ENCODE data around the gene QSOX1.

Gene QSOX1

GRCh38 chr1:180168786-180169639, 14.3 kb downstream of the QSOX1 start:
- no peak for DNase-seq (ENCODE audit: low read depth in 1 of 2, low spot score in 1 of 2)

DNA sequence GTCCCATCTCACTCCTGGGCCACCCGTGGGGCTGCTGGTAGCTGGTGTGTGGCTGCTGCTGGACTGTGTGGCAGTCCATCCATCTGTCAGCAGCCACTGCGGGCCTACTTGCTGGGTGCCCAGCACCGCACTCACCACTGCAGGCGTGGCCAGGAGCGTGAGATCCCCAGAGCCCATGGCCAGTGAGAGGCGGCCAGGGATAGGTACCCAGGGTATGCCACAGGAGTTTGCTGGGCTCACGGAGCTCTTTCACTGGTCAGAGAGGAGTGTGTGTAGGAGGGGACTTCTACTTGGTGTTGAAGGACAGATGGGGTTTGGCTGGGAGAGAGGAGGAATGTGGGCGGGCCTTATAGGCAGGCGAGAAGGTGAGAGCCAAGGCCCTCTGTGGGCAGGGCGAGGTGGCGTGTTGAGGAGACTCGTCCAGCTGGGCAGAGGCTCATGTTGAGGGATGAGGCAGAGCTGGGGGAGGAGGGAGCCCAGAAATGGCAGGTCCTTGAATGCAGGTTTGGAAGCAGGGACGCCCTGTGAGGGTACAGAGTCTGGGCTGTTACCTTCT, 15.0 kb downstream of the QSOX1 start:
- no peak for DNase-seq (ENCODE audit: low read depth in 1 of 2, low spot score in 1 of 2)

DNA sequence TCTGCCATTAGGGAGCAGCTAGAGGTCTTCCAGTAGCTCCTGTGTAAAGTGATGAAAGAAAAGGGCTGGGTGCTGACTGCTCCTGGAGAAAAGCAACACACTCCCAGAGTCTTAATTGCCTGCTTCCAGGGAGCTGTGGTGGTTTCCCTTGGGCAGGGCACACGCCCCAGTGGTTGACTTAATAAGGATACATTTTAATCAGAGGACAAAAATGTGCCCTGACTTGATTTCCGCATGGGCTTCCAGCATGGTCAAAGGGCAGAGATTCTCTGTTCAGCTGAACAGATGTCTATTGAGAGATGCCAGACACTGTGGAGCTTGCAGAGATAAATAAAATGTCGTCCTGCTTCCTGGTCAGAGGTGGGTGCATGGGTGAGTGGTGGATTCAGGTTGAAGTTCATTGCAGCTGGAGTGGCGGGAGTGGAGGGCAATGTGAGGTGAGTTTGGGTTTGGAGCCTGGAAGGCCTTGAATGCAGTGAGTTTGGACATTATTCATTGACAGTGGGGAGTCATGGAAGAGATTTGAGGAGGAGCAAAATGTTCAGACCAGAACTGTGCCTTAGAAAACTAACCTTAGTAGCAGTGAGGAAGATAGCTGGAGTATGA, 16.0 kb downstream of the QSOX1 start:
- DNase-seq (ENCODE audit: low read depth in 1 of 2, low spot score in 1 of 2), result no peak

DNA sequence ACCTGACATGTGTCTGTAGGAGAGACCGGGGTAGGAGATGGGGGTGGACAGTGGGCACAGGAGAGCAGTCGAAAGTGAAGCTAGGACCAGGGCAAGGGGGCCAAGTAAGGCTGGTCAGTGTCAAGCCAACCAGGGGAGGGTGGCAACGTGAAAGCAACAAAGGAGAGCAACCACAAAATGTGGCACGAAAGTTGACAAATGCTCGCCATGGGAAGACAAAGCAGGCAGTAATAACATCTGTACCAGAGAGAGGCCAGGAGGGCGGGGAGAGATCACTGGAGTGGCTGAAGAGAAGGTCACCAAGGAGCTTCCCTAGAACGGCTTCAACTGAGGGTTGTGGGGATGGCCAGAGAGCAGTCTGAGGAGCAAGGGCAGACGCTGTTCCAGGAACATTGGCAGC, 17.0 kb downstream of the QSOX1 start:
- no peak for DNase-seq (ENCODE audit: low read depth in 1 of 2, low spot score in 1 of 2)

- no peak for DNase-seq (ENCODE audit: low read depth in 1 of 2, low spot score in 1 of 2)
These were observed 18.8 kb downstream of the QSOX1 start for GRCh38 chr1:180173451-180173850.

- no peak for DNase-seq (ENCODE audit: low read depth in 1 of 2, low spot score in 1 of 2)
These were observed 19.3 kb downstream of the QSOX1 start for GRCh38 chr1:180173952-180174351.

DNA sequence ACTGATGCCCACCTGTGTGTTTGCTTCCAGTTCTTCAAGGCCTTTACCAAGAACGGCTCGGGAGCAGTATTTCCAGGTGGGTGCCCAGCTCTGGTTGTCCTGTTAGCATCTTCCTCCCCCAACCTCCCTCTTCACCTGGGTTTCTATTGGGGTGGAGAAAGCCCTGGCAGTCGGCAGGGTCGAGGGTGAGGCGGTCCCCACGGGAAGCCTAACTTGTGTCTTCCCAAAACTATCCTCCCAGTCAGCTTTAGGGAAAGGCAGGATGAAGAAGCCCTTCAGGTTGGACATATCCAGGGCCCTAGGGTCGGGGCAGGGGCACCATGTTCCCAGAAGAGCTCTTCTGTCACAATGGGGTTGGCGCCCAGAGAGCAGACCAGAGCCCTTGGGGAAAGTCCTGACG, 20.6 kb downstream of the QSOX1 start:
- no peak for DNase-seq (ENCODE audit: low read depth in 1 of 2, low spot score in 1 of 2)

- no peak for DNase-seq (ENCODE audit: low read depth in 1 of 2, low spot score in 1 of 2)
These were observed 21.1 kb downstream of the QSOX1 start for GRCh38 chr1:180175806-180176205.

- DNase-seq (ENCODE audit: low read depth in 1 of 2, low spot score in 1 of 2), result no peak
These were observed 22.3 kb downstream of the QSOX1 start for GRCh38 chr1:180176965-180177364.

GRCh38 chr1:180177931-180178330, 23.3 kb downstream of the QSOX1 start:
- DNase-seq (ENCODE audit: low read depth in 1 of 2, low spot score in 1 of 2), result no peak

DNA sequence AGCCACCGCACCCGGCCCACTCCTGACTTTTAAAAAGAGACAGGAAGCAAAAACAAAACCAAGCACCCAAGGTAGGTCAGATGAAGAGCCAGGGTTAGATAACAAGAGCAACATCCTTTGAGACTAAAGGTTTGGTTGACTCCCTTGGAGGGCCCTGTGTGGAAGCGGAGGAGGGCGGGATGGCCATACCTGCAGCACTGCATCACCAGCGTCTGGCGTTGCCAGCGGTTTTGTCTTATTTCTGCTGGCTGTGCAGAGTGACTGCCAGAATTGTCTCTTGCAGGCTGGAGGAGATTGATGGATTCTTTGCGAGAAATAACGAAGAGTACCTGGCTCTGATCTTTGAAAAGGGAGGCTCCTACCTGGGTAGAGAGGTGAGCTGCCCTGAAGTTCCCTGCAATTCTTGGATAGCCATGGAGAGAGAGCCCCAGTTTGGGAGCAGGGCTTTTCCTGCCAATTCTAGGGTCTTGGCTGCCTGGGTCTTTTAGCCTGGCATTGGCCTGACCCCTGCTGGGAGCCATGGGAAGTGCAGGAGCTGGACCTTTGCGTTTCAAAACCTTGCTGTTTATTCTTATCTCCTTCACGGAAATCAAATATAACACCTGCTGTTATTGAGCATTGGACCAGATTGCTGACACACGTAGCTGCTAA, 24.0 kb downstream of the QSOX1 start:
- peak; percentile 31 to 58 for DNase-seq (ENCODE audit: low read depth in 1 of 2, low spot score in 1 of 2)

DNA sequence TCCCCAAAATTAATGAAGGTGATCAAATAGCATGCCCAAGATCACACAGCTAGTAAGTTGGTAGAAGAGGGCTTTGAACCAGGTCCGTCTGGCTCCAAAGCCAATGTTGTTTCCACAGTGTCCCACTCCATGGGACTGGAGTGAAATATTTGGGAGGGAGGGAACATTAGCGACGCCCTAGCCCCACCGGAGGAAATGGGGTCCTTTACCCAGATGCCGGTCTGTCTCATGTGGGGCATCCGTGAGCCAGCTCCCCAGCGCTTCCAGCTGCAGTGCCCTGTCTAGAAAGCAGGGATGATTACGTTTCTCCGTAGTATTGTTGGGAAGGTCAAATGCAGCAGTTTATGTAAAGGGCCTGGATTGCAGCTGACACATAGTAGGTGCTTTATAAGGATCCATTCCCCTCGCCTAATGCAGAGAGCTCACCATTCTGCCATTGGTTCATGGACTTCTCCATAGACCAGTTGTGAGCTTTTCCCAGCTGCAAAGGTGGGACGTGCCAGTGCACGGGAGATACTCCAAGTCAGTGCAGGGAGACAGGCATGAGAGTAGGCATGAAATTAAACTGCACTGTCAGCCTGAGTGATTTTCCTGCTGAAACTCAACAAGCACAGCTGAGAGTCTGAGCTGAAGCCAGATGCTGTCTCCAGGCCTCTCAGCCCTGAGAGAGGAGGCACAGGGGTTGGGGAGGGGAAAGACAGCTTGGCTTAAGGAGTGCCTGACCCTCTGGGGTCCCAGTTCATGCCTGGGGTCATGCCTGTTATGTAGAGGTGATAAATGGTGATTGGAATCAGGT, 24.7 kb downstream of the QSOX1 start:
- DNase-seq (ENCODE audit: low read depth in 1 of 2, low spot score in 1 of 2), result no peak

DNA sequence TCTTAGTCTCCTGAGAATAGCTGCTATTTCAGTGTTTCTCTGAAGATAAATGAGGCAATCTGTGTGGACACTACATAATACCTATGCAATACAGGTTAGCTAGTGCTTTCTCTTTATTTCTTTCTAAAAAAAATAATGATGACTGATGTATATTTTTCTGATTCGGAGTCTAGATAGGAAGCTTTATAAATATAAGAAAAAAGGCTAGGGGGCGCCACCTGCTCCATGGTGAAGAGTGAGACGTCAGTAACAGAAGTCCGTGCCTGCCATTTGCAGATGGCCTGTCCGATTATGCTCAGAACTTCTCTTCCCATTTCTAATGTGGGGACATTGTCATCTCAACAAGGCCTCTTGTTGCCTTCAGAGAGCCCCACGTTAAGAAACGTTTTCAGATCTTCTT, 26.4 kb downstream of the QSOX1 start:
- DNase-seq (ENCODE audit: low read depth in 1 of 2, low spot score in 1 of 2), result no peak

- no peak for DNase-seq (ENCODE audit: low read depth in 1 of 2, low spot score in 1 of 2)
These were observed 27.4 kb downstream of the QSOX1 start for GRCh38 chr1:180181996-180182642.

GRCh38 chr1:180182643-180183311, 28.1 kb downstream of the QSOX1 start:
- no peak for DNase-seq (ENCODE audit: low read depth in 1 of 2, low spot score in 1 of 2)

DNA sequence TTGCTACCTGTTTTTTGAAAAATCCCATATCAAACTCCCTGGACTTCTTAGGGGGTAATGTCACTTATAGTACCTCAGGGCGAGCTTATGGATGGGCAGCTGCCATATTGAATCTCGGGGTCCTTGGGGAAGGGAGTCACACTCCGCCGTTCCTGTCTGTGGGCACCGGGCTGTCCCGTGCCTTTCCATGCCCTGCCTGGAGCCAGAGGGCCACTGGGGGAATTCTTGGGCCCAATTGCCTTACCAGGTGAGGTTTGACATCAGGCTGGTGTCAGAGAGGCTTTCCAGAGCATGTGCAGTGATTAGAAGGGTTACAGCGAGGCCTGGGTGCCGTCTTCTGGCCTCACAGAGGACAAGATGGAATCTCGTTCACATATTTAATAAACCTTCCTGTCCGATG, 28.8 kb downstream of the QSOX1 start:
- DNase-seq (ENCODE audit: low read depth in 1 of 2, low spot score in 1 of 2), result no peak

- no peak for DNase-seq (ENCODE audit: low read depth in 1 of 2, low spot score in 1 of 2)
These were observed 29.4 kb downstream of the QSOX1 start for GRCh38 chr1:180184041-180184440.

GRCh38 chr1:180185281-180185680, 30.6 kb downstream of the QSOX1 start:
- DNase-seq (ENCODE audit: low read depth in 1 of 2, low spot score in 1 of 2), result no peak

DNA sequence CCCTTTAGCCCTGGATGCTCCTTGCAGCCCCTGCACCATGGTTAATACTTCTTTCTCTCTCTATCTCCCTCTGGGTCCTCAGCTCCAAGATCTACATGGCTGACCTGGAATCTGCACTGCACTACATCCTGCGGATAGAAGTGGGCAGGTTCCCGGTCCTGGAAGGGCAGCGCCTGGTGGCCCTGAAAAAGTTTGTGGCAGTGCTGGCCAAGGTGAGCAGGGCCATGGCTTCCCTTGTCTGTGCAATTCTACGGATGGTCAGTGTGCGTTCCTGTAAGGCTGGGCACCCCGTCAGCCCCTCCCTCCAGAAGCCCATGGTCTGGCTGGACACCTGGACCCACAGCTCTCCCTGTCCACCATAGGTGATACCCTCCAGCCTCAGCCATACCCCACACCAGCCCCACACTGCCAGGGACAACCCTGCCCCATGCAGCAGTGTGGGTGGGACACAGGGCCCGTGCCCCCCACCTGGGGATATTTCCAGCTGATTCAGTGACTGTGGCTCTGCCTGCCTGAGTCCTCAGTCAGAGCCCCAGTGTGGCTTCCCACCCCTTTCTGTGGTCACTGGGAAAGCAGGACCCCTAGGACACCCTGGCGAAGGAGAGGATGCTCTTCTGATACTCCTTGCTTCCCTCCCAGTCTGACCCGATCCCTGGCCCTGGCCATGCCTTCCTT, 31.4 kb downstream of the QSOX1 start:
- DNase-seq (ENCODE audit: low read depth in 1 of 2, low spot score in 1 of 2), result no peak

- DNase-seq (ENCODE audit: low read depth in 1 of 2, low spot score in 1 of 2), result no peak
These were observed 32.2 kb downstream of the QSOX1 start for GRCh38 chr1:180186831-180187230.

Data from stimulated activated CD4-positive, alpha-beta T cell treated with anti-CD3 and anti-CD28 coated beads, Interleukin-15, amount 100 ng/mL, for 1 hour (primary cell).